GM18511 (cell line): ENCODE results near the gene ING2.
"Not testable (repeated sequence)": the region's sequence is repeated elsewhere in the genome, so short reads cannot be mapped to it uniquely, and the experiment has no call there.

ENCODE experiments used
- ATAC-seq: cut with Tn5 transposase; IDR thresholded peaks from one replicate; pipeline ENCODE4 v1.9.1; 2021; ENCODE audit warnings: mild to moderate bottlenecking, moderate library complexity; ENCODE audit not compliant: unreplicated experiment

The ING2 gene, protein sequence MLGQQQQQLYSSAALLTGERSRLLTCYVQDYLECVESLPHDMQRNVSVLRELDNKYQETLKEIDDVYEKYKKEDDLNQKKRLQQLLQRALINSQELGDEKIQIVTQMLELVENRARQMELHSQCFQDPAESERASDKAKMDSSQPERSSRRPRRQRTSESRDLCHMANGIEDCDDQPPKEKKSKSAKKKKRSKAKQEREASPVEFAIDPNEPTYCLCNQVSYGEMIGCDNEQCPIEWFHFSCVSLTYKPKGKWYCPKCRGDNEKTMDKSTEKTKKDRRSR

DNA sequence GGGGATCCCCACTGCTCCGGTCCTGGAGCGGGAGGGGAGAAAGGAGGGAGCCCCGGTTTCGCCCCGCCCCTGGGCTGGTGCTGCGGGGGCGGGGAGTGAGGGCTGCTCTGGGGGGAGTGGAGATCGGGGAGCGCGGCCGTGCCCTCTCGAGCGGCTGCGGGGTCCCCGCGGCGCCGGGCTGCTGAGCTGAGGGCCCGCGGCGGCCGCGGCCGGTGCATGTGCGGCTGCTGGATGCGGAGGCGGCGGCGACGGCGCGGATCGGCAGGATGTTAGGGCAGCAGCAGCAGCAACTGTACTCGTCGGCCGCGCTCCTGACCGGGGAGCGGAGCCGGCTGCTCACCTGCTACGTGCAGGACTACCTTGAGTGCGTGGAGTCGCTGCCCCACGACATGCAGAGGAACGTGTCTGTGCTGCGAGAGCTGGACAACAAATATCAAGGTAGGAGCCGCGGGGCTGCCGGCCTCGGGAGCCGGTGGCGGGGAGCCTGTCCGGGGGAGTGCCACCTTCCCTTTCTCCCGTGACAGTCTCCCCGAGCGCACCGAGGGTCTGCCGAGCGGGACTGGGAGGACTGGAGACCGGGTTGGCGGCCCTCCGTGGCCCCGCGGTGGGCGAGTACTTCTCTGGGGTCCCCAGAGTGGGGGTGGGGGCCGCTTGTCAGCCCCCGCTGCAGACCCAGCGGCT, at the start of gene ING2:
TSS of gene ING2 (plus strand) at position 129 of the 681 bp plus-strand sequence. CDS start at position 267, 138 bp downstream.
- ATAC-seq: peak; percentile 58

DNA sequence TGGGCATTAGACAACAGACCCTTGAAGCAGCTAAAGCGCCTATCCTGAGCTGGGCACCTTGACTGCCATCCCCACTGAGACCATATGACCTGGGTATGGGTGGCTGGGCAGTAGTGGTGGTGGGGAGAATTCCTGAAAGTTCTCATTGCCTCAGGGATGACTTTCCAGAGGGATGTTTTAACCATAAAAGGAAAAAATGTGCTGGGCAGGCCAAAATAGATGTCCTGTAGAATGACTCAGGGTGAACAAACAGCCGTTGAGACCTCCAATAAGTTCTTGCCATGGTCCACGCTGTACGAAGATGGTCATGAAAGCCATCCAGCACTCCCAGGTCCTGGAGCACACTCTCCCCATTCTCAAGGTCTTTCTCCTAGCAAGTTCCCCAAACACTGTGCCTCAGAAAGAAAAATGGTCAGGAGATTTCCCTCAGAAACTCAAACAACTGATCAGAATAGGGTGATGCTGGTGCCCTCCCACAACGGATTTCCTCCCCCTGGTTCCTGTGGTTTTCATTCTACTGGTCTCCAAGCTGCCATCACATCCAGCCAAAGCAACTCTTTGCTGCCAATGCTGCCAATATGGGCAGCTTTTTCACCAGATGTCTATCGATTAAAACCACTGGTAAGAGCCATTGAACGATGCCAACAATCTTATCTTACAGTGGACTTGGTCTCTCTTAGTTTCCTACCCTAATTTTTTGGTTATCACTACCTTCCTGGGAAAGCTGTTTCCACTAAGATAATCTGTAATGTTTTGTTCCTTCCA, 49.2 kb upstream of the ING2 start:
- ATAC-seq: no peak

DNA sequence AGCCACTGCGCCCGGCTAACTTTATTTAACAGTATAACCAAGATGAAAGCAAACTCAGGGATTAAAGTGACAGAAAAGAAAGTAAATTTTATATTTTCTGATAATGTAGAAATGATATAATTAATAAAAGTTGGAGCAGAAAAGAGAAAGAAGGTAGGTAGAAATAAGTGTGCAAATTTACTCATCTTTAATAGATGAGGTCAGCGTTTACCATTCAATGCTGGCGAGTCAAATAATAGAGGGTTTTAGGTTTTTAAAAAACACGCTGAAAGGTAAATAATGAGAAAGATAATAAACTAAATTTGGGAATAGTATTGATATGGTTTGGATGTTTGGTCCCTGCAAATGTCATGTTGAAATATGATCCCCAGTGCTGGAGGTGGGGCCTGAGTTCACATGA, 46.9 kb upstream of the ING2 start:
- no peak for ATAC-seq

DNA sequence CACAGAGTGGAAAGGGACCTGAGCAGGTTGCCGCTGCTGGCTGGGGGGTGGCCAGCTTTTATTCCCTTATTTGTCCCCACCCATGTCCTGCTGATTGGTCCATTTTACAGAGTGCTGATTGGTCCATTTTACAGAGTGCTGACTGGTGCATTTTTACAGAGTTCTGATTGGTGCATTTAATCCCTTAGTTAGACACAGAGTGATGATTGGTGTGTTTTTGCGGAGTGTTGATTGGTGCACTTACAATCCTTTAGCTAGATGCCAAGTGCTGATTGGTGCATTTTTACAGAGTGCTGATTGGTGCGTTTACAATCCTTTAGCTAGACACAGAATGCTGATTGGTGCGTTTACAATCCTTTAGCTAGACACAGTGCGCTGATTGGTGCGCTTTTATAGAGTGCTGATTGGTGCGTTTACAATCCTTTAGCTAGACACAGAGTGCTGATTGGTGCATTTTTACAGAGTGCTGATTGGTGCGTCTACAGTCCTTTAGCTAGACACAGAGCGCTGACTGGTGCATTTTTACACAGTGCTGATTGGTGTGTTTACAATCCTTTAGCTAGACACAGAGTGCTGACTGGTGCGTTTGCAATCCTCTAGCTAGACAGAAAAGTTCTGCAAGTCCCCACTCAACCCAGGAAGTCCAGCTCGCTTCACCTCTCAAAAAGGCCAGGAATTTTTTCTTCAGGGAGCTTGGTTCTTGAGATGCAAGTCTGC, 40.8 kb upstream of the ING2 start:
- not testable (repeated sequence) for ATAC-seq

DNA sequence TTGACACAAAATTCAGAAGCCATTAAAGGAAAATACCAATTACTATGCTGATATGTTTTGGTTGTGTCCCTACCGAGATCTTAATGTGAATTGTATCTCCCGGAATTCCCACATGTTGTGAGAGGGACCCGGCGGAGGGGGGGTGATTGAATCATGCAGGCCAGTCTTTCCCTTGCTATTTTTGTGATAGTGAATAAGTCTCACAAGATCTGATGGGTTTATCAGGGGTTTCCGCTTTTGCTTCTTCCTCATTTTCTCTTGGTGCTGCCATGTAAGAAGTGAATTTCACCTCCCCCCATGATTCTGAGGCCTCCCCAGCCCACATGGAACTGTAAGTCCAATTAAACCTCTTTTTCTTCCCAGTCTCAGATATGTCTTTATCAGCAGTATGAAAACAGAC, 39.0 kb upstream of the ING2 start:
- ATAC-seq: not testable (repeated sequence)

DNA sequence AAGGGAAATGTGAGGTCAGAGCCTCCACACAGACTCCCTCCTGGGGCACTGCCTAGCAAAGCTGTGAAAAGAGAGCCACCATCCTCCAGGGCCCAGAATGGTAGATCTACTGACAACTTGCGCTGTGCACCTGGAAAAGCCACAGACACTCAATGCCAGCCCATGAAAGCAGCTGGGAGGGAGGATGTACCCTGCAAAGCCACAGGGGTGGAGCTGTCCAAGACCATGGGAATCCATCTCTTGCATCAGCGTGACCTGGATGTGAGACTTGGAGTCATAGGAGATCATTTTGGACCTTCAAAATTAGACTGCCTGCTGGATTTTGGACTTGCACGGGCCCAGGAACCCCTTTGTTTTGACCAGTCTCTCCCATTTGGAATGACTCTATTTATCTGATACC, 37.6 kb upstream of the ING2 start:
- ATAC-seq: no peak

DNA sequence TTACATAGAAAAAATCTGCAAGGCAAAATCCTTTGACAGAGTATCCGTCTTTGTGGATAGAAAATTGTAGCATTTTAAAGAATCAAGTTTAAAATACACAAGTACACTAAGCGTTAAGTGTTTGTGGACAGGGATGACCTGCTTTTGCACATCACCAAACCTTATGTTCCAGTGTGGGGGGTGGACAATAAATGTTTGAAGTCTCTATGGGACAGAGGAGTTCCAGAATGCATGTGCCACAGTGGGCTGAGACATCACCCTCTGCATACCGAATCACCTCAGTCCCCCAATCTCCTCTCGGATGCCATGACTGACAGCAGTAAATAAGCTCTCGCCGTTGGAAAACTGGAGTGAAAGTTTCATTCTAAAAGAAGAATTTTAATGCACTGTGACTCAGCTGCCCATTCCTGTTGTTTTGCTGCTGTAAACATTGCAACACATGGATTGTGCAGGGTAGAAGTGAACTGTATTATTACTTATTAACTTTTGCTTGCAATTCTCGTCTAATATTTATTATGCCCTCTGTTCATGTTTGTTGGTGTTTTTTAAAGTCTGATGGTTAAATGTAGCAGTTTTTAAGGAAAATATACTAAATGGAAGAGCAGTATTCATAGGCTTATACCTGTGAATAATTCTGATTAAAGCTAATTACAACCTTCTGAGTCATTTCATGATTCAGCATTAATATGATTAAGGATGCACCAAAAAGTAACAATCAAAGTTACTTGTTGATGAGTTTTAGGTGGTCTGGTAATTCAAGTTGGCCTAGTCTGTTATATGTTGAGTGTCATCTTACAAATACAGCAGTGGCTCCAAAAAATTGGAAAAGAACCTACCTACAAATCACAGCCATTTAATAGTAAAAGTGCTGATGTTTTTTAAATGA, 36.4 kb upstream of the ING2 start:
- ATAC-seq: no peak

DNA sequence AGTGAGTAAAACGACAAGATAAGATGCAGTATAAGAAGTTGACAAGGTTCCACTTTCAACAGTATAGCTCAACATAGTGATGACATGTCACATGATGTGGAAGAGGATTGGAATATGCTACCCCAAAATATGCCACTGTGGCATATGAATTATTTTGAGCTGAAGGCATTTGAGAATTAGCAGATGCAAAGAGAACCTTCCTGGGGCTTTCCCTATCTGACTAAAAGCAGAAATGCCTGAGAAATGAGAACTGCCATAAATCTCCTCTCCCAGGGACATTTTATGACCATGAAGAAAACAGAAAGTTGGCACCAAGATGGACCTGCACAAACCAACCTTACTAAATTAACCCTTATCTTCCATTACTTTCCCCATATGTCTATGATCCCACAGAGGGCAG, 35.6 kb upstream of the ING2 start:
- no peak for ATAC-seq

DNA sequence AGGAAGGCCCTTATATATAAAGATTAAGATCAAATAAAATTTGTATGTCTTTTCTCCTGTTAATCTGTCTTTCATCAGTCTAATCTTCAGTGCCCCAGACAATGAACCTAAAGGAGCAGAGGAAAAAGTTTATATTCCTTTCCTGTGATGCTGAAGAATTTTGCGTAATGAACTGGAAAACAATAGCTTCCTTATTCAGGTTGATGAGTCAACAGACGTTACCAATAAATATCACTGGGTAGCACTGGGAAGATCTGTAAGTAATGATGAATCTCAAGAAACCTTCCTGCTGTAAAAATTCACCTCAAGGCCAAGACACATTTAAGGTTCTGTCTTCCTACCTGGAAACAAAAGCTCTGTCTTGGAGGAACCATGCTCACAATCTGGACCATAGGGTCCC, 34.9 kb upstream of the ING2 start:
- ATAC-seq: no peak

DNA sequence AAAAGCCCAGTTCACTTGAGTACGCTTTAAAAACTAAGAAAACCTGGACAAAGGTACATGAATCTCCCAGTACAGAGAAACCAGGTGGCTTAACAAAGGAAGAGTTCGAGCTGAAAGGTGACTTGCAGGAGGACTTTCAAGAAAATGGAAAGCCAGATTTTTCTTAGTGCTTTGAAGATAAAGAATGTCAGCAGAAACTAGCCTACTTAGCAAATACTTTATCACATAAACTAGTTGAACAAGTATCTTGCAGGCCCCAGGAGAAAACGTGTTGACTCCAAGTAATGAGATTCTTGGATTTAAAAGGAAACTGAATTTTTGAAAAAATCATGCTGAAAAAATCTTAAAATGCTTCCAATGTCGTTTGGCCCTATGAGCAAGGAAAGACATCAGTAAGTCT, 34.0 kb upstream of the ING2 start:
- no peak for ATAC-seq

DNA sequence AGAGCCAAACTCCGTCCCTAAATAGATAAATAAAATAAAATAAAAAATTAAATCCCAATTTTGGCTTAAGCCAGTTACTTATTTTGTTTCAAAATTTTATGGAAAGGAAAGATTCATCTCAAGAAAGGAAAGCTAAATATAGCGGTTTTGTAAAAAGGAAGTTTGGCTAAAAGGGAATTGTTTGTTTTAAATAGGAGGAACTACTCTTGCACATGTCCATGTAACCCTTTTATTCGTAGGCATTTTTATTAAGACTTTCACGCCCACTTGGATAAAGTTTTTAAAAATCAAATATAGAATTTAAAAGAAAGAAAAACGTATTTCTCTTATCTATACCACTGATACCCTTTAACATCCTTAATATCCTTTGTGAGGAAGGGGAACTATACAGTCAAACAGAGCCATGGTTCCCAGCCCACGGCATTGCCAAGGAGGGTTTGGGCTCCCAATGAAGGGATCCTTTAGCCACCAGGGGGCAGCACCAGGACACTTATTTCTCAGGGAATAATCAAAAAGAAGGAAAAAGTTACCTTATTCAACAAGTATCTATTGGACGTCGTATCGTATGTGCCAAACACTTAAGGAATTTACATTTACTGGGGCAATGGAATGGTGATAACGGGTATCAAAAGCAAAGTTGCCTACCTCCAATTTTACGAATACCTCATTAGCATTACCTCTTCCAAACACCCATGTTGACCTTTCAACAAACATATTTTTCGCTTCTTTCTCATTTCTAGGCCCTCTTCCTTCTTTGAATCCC, 32.7 kb upstream of the ING2 start:
- ATAC-seq: peak; percentile 84

DNA sequence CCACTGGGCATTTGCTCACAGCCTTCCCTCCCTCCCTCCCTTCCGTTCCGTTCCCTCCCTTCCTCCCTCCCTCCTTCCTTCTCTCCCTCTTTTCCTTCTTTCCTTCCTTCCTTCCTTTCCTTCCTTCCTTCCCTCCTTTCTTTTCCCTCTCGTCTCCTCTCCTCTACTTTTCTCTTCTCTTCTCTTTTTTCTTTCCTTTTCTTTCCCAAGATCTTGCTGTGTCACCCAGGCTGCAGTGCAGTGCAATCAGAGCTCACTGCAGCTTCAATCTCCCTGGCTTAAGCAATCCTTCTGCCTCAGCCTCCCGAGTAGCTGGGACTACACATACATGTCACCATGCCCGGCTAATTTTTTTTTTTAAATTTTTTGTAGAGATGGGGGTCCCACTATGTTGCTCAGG, 26.7 kb upstream of the ING2 start:
- no peak for ATAC-seq

DNA sequence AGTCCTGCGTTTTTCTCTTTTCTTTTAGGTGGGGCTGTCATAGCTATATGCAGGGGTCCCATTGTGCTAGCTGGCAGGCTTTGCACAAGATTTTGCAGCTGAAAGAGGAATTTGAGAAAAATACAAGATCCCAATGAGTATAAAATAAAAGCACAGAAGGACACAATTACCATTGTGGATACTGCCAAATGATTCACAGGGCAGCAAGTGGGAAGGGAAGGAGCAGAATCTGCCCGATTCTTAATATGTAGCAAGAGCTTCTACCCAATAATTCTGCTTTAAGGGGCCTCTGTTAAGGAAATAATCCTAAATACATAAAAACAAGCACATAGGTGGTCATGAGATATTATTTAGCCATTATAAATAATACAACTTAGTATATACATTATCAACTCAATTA, 25.9 kb upstream of the ING2 start:
- ATAC-seq: no peak

DNA sequence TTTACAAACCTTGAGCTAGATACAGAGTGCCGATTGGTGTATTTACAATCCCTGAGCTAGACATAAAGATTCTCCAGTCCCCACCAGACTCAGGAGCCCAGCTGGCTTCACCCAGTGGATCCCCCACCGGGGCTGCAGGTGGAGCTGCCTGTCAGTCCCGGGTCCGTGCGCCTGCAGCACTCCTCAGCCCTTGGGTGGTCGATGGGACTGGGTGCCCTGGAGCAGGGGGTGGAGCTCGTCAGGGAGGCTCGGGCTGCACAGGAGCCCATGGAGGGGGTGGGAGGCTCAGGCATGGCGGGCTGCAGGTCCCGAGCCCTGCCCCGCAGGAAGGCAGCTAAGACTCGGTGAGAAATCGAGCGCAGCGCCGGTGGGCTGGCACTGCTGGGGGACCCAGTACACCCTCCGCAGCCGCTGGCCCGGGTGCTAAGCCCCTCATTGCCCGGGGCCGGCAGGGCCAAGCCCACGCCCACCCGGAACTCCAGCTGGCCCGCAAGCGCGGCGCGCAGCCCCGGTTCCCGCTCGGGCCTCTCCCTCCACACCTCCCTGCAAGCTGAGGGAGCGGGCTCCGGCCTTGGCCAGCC, 22.3 kb upstream of the ING2 start:
- not testable (repeated sequence) for ATAC-seq

DNA sequence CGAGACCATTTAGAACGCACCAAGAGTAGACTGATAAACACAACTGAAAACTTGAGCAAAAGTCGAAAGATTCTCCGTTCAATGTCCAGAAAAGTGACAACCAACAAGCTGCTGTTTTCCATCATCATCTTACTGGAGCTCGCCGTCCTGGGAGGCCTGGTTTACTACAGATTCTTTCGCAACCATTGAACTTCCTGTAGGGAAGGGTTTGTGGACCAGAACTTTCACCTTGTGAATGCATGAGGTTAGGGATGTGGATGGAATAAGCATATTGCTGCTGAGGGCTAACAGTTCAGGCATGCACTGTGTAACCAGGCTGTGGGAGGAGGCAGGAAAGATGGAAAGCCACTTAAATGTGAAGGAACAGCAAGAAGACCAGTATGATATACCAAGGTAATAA, 20.9 kb upstream of the ING2 start:
- no peak for ATAC-seq

DNA sequence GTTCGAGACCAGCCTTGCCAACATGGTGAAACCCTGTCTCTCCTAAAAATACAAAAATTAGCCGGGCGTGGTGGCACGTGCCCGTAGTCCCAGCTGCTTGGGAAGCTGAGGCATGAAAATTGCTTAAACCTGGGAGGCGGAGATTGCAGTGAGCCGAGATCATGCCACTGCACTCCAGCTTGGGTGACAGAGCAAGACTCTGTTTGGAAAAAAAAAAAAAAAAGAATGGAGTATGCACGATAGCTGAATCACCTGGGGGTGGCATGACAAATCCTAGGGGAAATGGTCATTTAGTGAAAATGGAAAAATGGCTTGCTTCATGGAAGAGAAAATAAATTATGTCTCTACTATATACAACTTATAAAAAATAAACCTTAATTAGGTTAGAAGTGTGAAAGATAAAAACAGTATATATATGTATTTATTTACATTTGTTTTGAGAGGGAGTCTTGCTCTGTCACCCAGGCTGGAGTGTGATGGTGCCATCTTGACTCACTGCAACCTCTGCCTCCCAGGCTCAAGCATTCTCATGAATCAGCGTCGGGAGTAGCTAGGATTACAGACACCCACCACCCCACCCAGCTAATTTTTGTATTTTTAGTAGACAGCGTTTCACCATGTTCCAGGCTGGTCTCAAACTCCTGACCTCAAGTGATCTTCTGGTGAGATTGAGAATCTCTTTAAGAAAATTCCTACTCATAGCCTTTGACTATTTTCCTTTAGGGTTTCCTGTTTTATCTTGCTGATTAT, 19.3 kb upstream of the ING2 start:
- ATAC-seq: no peak

DNA sequence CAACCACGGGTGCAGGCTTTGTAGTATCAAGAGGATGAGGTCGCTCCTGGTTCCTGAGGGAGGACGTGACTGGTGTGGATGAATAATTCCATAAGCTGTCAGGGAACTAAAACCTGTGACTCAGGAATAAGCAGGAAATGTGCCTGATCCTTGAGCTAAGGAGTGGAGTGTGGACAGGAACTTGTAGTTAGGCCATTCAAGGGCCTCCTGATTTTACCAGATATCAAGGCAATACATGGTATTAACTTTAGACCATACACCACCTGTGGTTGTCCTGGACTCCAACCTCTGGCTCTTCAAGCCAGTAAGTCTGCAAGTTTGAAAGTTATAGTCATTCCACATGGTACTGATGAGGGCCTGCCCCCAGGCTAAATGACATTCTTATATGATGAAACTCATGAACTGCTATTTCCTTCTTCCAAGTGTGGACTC, 12.1 kb upstream of the ING2 start:
- ATAC-seq: no peak

DNA sequence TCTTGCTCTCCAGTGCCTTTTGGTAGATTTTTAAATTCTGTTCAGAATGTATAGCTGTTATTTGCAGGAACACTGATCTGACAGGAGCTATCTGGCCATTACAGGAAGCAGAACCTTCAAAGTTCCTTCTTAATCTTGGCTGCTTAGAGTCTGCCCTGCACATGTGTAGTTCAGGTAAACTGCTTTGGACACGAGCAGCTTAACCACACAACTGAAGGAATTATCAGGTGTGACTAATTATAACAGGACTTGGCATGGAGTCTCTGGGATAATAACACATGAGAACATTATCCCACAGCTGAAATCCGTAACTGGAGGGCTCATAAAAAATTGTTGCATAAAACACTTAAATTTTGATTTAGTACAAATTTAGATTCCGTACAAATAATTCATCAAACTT, 11.6 kb upstream of the ING2 start:
- ATAC-seq: no peak
